GM18867 (cell line): ENCODE data around the gene CYP21A2.
"Not testable (repeated sequence)": the region's sequence is repeated elsewhere in the genome, so short reads cannot be mapped to it uniquely, and the experiment has no call there.

Experiments
- ATAC-seq: cut with Tn5 transposase; IDR thresholded peaks from one replicate; pipeline ENCODE4 v1.9.1; 2021; ENCODE audit warnings: mild to moderate bottlenecking, moderate library complexity; ENCODE audit not compliant: unreplicated experiment

CYP21A2 gene

DNA sequence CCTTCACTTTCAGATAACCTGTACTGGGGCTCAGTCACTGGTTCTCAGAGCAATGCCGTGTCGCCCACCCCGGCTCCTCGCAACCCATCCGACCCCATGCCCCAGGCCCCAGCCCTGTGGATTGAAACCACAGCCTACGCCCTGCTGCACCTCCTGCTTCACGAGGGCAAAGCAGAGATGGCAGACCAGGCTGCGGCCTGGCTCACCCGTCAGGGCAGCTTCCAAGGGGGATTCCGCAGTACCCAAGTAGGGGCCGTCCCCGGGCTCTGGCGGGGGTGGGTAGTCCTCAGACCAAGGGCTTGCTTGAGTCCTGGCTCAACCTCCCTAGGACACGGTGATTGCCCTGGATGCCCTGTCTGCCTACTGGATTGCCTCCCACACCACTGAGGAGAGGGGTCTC lies 8.7 kb upstream of the CYP21A2 start:
- not testable (repeated sequence) for ATAC-seq

DNA sequence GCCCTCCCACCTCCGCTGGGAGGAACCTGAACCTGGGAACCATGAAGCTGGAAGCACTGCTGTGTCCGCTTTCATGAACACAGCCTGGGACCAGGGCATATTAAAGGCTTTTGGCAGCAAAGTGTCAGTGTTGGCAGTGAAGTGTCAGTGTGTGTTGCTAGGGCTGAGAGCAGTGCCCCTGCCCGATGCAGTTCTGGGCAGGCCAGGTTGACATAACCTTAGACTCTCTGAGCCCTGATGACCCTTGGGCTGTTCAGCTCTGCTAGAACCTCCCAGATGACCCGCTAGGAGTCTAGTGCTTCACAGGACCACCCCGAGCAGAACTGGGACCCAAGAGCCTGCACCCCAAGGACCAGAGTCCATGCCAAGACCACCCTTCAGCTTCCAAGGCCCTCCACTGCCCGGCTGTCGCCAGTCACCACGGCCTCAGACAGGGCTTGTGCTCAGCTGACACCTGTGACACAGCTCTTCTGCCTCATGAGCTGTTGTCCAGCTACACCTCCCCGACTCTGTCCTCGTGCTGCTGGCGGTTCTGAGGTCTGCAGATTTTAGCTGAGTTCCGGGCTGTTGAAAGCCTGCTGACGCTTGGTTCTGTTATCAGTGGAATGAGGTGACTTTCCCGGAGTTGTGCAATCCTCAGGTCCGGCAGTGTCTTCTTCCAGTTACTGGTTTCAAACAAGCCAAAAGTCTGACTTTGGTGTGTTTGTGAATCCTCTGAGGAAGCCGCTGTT lies 2.8 kb upstream of the CYP21A2 start:
- ATAC-seq: not testable (repeated sequence)

DNA sequence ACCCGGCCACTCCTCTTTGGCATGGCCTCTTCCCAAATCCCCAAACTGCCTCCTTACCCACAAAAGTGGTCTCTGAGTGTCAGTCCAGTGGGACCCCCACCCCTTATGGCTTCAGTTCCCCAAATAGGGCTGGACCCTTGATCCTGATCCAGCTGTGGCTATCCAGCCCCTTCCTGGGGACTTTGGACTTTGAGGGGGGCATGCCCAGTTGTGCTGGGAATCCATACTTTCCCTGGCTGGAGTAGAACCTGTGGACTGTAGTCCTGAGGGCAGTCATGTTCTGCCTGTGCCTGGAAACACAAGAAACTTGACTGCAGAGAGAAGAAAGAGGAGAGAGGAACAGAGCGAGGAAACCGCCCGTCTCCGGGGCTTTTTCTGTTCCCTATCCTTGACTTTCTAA lies 1.1 kb upstream of the CYP21A2 start:
- not testable (repeated sequence) for ATAC-seq

DNA sequence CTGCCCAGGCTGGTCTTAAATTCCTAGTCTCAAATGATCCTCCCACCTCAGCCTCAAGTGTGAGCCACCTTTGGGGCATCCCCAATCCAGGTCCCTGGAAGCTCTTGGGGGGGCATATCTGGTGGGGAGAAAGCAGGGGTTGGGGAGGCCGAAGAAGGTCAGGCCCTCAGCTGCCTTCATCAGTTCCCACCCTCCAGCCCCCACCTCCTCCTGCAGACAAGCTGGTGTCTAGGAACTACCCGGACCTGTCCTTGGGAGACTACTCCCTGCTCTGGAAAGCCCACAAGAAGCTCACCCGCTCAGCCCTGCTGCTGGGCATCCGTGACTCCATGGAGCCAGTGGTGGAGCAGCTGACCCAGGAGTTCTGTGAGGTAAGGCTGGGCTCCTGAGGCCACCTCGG lies 663 bp downstream of the CYP21A2 start:
- ATAC-seq: not testable (repeated sequence)

DNA sequence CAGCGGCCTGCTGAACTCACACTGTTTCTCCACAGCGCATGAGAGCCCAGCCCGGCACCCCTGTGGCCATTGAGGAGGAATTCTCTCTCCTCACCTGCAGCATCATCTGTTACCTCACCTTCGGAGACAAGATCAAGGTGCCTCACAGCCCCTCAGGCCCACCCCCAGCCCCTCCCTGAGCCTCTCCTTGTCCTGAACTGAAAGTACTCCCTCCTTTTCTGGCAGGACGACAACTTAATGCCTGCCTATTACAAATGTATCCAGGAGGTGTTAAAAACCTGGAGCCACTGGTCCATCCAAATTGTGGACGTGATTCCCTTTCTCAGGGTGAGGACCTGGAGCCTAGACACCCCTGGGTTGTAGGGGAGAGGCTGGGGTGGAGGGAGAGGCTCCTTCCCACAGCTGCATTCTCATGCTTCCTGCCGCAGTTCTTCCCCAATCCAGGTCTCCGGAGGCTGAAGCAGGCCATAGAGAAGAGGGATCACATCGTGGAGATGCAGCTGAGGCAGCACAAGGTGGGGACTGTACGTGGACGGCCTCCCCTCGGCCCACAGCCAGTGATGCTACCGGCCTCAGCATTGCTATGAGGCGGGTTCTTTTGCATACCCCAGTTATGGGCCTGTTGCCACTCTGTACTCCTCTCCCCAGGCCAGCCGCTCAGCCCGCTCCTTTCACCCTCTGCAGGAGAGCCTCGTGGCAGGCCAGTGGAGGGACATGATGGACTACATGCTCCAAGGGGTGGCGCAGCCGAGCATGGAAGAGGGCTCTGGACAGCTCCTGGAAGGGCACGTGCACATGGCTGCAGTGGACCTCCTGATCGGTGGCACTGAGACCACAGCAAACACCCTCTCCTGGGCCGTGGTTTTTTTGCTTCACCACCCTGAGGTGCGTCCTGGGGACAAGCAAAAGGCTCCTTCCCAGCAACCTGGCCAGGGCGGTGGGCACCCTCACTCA lies 1.4 kb downstream of the CYP21A2 start:
- ATAC-seq: not testable (repeated sequence)

DNA sequence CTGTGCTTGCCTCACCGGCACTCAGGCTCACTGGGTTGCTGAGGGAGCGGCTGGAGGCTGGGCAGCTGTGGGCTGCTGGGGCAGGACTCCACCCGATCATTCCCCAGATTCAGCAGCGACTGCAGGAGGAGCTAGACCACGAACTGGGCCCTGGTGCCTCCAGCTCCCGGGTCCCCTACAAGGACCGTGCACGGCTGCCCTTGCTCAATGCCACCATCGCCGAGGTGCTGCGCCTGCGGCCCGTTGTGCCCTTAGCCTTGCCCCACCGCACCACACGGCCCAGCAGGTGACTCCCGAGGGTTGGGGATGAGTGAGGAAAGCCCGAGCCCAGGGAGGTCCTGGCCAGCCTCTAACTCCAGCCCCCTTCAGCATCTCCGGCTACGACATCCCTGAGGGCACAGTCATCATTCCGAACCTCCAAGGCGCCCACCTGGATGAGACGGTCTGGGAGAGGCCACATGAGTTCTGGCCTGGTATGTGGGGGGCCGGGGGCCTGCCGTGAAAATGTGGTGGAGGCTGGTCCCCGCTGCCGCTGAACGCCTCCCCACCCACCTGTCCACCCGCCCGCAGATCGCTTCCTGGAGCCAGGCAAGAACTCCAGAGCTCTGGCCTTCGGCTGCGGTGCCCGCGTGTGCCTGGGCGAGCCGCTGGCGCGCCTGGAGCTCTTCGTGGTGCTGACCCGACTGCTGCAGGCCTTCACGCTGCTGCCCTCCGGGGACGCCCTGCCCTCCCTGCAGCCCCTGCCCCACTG lies 2.3 kb downstream of the CYP21A2 start:
- ATAC-seq: not testable (repeated sequence)

DNA sequence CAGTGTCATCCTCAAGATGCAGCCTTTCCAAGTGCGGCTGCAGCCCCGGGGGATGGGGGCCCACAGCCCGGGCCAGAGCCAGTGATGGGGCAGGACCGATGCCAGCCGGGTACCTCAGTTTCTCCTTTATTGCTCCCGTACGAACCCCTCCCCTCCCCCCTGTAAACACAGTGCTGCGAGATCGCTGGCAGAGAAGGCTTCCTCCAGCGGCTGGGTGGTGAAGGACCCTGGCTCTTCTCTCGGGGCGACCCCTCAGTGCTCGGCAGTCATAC lies 2.8 kb downstream of the CYP21A2 start:
- ATAC-seq: not testable (repeated sequence)

DNA sequence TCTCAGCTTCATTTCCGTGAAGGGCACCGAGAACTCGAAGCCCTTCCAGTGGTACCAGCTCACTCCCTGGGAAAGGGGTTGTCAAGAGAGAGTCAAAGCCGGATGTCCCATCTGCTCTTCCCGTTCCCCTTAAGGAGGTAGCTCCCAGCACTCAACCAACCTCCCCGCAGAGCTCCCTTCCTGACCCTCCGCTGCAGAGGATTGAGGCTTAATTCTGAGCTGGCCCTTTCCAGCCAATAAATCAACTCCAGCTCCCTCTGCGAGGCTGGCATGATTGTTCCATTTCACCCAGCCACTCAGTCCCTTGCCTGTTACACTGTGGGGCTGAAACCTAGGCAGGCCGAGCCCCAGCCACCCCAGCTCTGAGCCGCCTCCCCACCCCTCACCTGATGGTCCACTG lies 3.2 kb downstream of the CYP21A2 start:
- not testable (repeated sequence) for ATAC-seq

DNA sequence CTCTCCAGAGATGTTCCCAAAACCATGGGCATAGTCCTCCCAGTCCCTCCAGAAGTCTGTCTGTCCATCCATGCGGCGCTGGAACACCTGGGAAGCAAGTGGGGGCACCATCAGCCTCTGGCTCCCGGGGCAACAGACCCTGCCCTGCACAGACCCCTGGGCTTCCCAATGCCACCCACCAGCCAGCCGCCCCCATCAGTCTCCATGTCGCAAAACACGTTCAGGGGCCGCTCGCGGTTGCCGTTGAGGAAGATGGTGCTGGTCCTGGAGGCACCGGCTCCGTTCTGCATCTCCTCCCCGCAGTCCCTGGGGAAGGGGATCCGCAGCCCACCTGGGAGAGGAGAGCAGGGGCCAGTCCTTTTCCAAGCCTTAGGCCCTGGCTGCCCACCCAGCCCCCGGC lies 4.1 kb downstream of the CYP21A2 start:
- not testable (repeated sequence) for ATAC-seq

DNA sequence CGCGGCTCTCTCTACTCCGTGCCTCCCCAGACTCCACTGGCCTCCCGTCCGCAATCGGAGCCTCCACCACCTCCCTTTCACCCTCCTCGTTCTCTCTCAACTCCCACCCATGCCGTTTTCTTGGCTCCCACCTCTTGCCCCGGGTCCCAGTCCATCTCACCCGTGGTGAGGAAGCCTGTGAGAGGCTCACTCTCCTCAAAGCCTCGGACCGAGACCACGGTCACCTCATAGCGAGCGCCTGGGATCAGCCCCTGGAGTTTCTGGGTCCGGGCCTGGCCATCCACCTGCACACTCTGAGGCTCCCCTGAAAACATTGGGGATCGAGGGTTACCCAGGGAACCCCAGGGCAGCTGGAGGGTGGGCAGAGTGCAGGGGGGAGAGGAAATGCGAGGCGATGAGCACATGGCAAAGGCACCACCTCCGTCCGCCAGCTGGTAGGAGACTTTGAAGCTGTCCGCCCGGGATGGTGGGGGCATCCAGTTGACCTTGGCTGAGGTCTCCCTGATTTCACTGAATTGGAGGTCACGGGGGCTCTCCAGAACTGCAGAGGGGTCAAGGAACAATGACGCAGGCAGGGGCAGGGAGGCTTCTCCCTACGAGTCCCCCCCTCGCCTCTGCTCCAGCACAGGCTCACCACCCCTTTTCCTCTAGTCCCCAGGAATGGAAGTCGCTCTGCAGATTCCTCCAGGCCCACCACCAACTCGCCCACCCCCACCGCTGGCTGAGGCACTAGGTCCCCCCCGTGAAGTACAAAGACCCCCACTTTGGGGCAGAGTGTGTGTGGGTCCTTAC lies 5.6 kb downstream of the CYP21A2 start:
- not testable (repeated sequence) for ATAC-seq

DNA sequence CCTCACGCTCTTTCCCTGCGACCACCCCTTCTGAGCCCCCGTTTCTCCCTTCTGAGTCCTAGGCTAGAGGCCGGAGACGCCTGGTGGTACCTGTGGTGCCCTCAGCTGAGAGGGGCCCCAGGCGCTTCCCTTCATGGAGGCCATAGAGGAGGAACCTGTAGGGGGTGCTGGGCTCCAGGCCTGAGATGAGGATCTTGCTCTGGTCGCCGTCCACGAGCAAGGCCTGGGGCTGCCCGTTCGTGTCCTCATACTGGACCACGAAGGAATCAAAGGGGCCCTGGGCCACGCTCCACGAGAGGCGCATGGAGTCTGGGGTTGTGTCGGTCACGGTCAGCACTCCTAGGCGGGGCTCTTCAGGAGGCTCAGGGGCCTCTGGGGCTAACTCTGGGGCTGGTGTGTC lies 6.7 kb downstream of the CYP21A2 start:
- ATAC-seq: not testable (repeated sequence)

DNA sequence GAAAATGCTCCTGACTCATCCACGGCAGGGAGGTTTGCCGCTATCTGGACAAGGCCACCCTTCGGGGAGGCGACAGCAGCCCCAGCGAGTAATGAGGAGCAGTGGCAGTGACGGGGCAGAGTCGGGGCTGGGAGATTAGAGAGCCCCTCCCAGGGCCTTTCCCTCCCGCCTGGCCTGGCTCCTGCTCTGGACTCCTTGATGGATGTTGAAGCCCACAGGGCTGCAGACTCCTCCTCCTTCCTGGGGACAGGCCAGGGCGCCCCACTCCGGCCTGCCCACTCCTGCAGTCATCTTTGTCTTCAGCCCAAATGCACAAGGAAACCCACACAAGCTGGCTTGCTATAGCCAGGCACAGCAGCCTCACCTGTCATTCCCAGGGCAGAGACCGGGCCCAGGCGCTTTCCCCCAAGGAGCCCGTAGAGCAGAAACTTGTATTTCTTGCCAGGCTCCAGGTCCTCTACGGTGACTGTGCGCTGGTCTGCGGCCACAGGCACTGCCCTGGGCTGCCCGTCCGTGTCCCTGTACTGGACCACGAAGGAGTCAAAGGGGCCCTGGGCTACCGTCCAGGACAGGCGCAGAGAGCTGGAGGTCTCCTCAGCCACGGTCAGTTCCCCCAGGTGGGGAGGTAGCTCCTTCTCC lies 7.7 kb downstream of the CYP21A2 start:
- no peak for ATAC-seq

DNA sequence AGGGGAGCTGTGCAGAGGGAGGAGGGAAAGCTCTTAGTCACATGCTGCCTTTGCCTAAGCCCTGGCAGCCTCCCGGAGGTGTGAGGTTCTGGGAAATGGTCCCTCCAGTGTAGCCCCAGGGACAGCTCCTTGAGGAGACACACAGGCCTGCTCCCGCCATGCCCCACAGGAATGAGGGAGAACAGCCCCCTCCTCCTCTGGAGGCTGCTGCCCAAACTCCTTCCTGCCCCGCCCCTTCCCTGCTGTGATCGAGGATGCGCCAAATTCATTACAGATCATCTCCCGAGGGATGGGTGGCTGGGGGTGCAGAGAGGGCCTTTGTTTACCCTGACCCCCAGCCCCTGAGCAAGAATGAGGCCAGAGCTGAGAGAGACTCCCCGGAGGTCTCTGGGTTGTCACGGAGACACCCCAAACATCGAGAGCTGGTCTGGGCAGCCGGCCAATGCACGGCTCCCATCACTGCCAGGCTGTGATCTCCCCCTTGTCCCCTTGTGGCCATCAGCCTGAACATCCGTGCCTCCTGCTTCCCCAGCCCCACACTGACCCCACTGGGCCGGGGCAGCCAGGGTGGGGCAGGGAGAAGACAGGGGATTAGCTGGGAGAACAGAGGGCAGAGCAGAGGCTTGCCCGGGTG lies 8.4 kb downstream of the CYP21A2 start:
- ATAC-seq: no peak

DNA sequence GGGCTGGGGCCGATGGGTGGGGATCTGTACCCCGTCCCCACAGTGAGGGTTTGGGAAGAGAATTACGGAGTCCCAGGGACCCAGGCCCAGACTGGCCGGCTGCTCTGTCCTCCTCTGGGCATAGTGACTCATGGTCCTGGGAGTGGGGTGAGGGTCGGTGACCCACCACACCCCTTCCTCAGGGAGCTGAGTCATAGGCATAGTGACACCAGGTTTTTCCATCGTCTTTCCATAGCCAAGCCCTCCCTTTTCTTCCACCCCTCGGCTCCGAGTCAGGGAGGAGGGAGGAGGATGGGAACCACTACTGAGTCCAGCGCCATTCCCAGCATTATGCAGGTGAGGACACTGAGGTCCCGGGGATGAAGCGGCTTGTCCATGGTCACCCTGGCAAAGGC lies 8.9 kb downstream of the CYP21A2 start:
- no peak for ATAC-seq

DNA sequence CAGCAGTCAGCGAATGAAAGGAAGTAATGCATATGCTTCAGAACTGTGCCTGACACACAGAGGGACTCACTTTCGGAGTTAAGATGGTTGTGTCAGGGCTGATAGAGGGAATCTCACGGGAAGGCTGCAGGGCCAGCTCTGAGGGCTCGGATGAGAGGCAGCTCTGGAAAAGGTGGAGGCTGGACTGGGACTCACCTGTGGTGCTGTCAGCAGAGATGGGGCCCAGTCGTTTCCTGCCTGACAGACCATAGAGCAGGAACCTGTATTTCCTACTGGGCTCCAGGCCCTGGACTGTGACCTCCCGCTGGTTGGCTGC lies 9.3 kb downstream of the CYP21A2 start:
- no peak for ATAC-seq

DNA sequence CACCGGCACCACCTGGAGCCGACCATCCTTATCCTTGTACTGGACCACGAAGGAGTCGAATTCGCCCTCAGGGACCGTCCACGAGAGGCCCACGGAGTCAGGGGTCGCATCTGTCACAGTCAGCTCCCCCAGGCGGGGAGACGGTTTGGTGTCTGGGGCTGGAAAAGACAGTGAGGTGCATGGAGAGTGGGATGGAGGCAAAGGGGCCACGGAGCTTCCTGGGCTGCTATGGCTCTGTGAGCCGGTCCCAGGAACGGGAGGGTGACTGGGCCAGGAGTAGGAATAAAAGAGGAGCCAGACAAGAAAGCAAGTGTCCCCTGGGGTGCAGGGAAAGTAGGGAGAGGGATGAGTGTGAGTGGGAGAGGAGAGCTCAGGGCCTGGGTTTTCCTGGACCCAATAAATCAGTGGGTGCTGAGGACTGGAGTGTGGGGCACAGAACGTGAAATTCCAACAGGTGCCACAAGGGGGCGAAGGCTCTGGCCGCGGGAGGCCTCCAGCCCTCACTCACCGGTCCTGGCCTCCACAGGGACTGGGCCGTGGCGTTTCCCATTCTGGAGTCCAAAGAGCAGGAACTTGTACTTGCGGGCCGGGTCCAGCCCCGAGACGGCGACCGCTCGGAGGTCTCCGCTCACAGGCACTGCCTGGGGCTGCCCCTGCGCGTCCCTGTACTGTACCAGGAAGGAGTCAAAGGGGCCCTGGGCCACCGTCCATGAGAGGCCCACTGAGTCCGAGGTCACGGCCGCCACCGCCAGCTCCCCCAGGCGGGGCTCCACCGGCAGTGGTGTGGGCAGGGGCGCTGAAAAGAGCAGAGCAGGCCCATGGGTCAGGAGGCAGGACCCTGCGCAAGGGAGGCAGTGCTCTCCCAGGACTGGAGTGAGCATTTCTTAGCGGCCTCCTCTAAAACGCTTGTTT lies 9.9 kb downstream of the CYP21A2 start:
- no peak for ATAC-seq

DNA sequence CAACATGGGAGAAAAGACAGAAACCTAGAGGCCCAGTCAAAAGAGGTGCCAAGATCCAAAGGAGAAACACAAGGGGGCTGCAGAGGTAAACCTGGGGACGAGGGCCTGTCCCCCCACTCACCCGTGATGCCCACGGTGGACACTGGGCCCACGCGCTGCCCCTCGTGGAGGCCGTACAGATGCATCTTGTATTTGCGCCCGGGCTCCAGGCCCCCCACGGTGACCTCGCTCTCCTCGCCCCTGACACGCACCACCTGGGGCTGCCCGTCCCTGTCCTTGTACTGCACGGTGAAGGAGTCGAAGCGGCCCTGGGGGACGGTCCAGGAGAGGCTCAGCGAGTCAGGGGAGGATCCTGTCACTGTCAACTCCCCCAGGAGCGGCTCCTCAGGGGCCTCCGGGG lies 10.9 kb downstream of the CYP21A2 start:
- not testable (repeated sequence) for ATAC-seq

DNA sequence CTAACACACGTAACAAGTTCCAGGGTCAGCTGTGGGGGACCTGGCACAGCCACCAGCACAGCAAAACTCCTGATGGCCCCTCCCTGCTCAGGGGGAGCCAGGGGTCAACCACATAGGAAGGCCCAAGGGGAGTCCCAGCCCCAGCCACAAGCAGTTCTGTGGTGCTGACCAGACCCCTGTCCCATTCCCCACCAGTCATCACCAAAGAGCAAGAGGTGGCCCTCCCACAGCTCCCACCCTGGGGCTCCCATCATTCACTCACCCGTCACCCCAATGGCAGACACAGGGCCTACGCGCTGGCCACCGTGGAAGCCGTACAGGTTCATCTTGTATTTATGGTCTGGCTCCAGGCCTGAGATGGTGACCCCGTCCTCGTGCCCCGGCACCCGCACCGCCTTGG lies 11.5 kb downstream of the CYP21A2 start:
- not testable (repeated sequence) for ATAC-seq

DNA sequence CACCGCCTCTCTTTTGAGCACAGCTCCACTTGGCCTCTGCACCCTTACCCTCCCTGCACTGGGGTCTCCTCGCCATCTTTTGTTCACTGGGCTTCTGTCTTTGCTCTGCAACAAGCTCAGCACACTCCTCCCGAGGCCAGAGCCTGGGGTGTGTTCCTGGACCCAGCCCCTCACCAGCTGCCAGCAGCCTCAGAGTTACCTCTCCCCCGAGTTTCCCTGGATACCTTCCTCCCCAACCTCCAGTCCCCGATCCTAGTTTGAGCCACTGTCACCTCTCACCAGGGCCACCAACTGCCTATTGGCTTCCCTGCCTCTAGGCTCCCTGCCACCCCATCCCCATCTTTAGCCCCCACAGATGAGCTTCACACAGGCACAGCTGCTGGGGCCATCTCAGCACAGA lies 12.3 kb downstream of the CYP21A2 start:
- ATAC-seq: no peak
